ENCODE measurements around the gene TMEM236. TPM values are rescaled to one million over a fixed set of nuclear protein-coding genes. Genes with fewer than 3 reads are reported as not detected.
A peak's percentile ranks its signal among the peaks of the same experiment; 100 is the strongest.

TMEM236 gene
- total and polyA plus RNA-seq, 9 of the 15 experiments (the other 6 are each of a cell fraction or from before 2014, with no cell fraction given): 0.04 to 0.13 (median 0.04) TPM; not detected in 4

DNA sequence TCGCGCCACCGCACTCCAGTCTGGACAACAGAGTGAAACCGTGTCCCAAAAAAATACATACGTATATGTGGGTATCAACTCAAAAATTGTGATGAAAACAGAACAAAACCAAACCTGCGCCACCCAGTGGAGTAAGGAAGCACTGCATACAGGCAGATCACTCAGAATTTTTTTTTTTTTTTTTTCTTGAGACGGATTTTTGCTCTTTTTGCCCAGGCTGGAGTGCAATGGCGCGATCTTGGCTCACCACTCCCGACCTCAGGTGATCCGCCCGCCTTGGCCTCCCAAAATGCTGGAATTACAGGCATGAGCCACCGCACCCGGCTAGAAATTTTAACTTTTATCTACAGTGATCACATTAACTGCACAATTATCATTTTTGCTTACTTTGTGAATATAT is 9.1 kb upstream of the TMEM236 start (continued):
- TF ChIP-seq ZNF280B (CRISPR knock-in tag; IDR thresholded peaks at IDR 0.05) (no peak), NFATC3 (IDR thresholded peaks at IDR 0.05) (no peak), YBX1 (IDR thresholded peaks at IDR 0.05) (no peak), MEF2A (IDR thresholded peaks at IDR 0.05; ENCODE audit: control insufficient read depth, low read depth, low read length) (no peak), SRSF7 (optimal IDR thresholded peaks at IDR 0.05; ENCODE audit: low read depth, low read length) (no peak), MEIS2 (IDR thresholded peaks at IDR 0.05; ENCODE audit: partially characterized antibody) (no peak), CTCF (IDR thresholded peaks at IDR 0.05 in 2 of 3, conservative IDR thresholded peaks at IDR 0.05 in 1 of 3; ENCODE audit: insufficient read depth in 2 of 3, low read depth in 1 of 3, low read length in 3 of 3) (peak; percentile 68 to 84 (median 78)), MCM2 (IDR thresholded peaks at IDR 0.05; ENCODE audit: low read depth) (no peak), ZBTB40 (IDR thresholded peaks at IDR 0.05) (0 out of 2 replicates have a peak, but pooled peaks have one; percentile 28), ZBTB40 (CRISPR knock-in tag; IDR thresholded peaks at IDR 0.05) (no peak), NCOA2 (IDR thresholded peaks at IDR 0.05; ENCODE audit: partially characterized antibody in 2 of 2) (no peak), MYC (IDR thresholded peaks at IDR 0.05; ENCODE audit: low read depth, low read length) (no peak), MYC (CRISPR knock-in tag; IDR thresholded peaks at IDR 0.05; ENCODE audit: borderline replicate concordance, low read depth) (no peak), DIDO1 (tag; IDR thresholded peaks at IDR 0.05; ENCODE audit: low read depth) (no peak)
- TF ChIP-seq, protein P1, sequence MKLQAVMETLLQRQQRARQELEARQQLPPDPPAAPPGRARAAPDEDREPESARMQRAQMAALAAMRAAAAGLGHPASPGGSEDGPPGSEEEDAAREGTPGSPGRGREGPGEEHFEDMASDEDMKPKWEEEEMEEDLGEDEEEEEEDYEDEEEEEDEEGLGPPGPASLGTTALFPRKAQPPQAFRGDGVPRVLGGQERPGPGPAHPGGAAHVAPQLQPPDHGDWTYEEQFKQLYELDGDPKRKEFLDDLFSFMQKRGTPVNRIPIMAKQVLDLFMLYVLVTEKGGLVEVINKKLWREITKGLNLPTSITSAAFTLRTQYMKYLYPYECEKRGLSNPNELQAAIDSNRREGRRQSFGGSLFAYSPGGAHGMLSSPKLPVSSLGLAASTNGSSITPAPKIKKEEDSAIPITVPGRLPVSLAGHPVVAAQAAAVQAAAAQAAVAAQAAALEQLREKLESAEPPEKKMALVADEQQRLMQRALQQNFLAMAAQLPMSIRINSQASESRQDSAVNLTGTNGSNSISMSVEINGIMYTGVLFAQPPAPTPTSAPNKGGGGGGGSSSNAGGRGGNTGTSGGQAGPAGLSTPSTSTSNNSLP (IDR thresholded peaks at IDR 0.05; ENCODE audit: borderline replicate concordance, low read depth, low read length): 0 out of 2 replicates have a peak, but pooled peaks have one; percentile 23
